Esophagus muscularis mucosa (tissue), 4 donors: ENCODE data around the gene GTF2F2.

Experiments
- CTCF ChIP-seq, 3 experiments: fragments of 200-600 bp in 2 of 3; fragments of 450-650 bp in 1 of 3; sonication (generic) in 2 of 3; IDR thresholded peaks; one replicate each; pipeline ENCODE4 v1.5.1; 2017 to 2019; ENCODE audit warnings: antibody characterized with exemption in 3 of 3, mild to moderate bottlenecking in 2 of 3, moderate library complexity in 1 of 3
- EP300 ChIP-seq: sonication (generic); formaldehyde crosslinking; IDR thresholded peaks from one replicate; pipeline ENCODE4 v1.6.1; 2017; ENCODE audit warnings: antibody characterized with exemption
- POLR2A ChIP-seq: fragments of 450-650 bp; IDR thresholded peaks from one replicate; pipeline ENCODE4 v1.6.1; 2017; ENCODE audit warnings: antibody characterized with exemption, moderate library complexity, mild to moderate bottlenecking, low read depth
- POLR2AphosphoS5 ChIP-seq, 2 donors: sonication (generic); formaldehyde crosslinking; IDR thresholded peaks; one replicate each; pipeline ENCODE4 v1.6.1; 2017; ENCODE audit warnings: antibody characterized with exemption in 2 of 2

GRCh38 chr13:45215392-45216077 is 95.2 kb downstream of the GTF2F2 start:
- TF ChIP-seq CTCF (IDR thresholded peaks at IDR 0.05) (no peak), POLR2AphosphoS5 (IDR thresholded peaks at IDR 0.05) (no peak), POLR2A (no peak), EP300 (no peak)
